HepG2 (cell line): Measurements from ENCODE around the gene PLAGL2. TPM values are rescaled to one million over a fixed set of nuclear protein-coding genes. Genes with fewer than 3 reads are reported as not detected.

Experiments
- ATAC-seq: fragments of 200-7000 bp; cut with Tn5 transposase; 3 replicates; pipeline ENCODE4 v1.9.1; 2020; ENCODE audit warnings: mild to moderate bottlenecking, moderate library complexity
- BruUV-seq: library from RNA; stranded (reverse); fragments of 400-500 nt; replicated peaks from 2 replicates; lab custom pipeline; 2021; lab: Mats Ljungman, UMichigan
- CTCF ChIA-PET: fragments of 300-600 bp; formaldehyde crosslinking; extraction: SDS; loops from one replicate; lab custom pipeline; 2021; ENCODE audit warnings: low total read pairs, inconsistent platforms, low intra/inter-chr PET ratio; lab: Yijun Ruan, JAX
- POLR2A ChIA-PET: fragments of 350-600 bp; sonication (Branson Sonifier 250); formaldehyde crosslinking; loops from one replicate; lab custom pipeline; 2020; ENCODE audit warnings: antibody characterized with exemption, inconsistent platforms; lab: Yijun Ruan, JAX
- DNase-seq: peaks from one replicate; pipeline ENCODE4 v3.0.0-alpha.2; 2015; ENCODE audit warnings: low spot score
- FAIRE-seq: peaks from 3 replicates; lab custom pipeline; 2011; peaks lifted over from hg19 to GRCh38; lab: Jason Lieb, UNC
- H2AFZ ChIP-seq: one replicate; pipeline ENCODE4 v1.6.1; 2011; ENCODE audit warnings: low read length, inconsistent platforms
- H3K27ac ChIP-seq: fragments of 300-600 bp; 3 replicates; pipeline ENCODE4 v1.8.0; 2011; ENCODE audit warnings: mixed run types, mild to moderate bottlenecking, mixed read lengths, low read length, inconsistent platforms; ENCODE audit not compliant: insufficient read depth; ENCODE audit errors: extremely low read length
- H3K27me3 ChIP-seq, 2 experiments: fragments of 200-600 bp in 1 of 2; 2 replicates in 1 of 2; 3 replicates in 1 of 2; pipeline versions ENCODE4 v1.6.0 to v1.8.0; 2011; ENCODE audit warnings: low read length in 2 of 2, mild to moderate bottlenecking in 2 of 2, moderate library complexity in 2 of 2, inconsistent platforms in 1 of 2; ENCODE audit not compliant: insufficient read depth in 2 of 2, control insufficient read depth in 1 of 2
- H3K36me3 ChIP-seq, 2 experiments: fragments of 200-600 bp in 1 of 2; replicated peaks in 1 of 2; 2 replicates in 1 of 2; 3 replicates in 1 of 2; pipeline versions ENCODE4 v1.5.1 to v1.8.0; 2011; ENCODE audit warnings: low read length in 2 of 2, inconsistent platforms in 1 of 2; ENCODE audit not compliant: insufficient read depth in 2 of 2, control insufficient read depth in 1 of 2
- H3K4me1 ChIP-seq: 2 replicates; pipeline ENCODE4 v1.5.1; 2012; ENCODE audit warnings: low read length, inconsistent platforms; ENCODE audit not compliant: insufficient read depth
- H3K4me2 ChIP-seq: 2 replicates; pipeline ENCODE4 v1.6.0; 2011; ENCODE audit warnings: low read depth, low read length, inconsistent platforms
- H3K4me3 ChIP-seq, 3 experiments: fragments of 200-600 bp in 1 of 3; sonication (generic), shearing (Covaris generic) in 1 of 3; replicated peaks in 1 of 3; 2 replicates each; pipeline ENCODE4 v1.5.1; 2011 to 2016; ENCODE audit warnings: low read length in 3 of 3, inconsistent platforms in 2 of 3, low read depth in 2 of 3, mild to moderate bottlenecking in 2 of 3, control low read depth in 1 of 3, mixed read lengths in 1 of 3; ENCODE audit not compliant: insufficient read depth in 1 of 3
- H3K79me2 ChIP-seq: one replicate; pipeline ENCODE4 v1.6.1; 2011; ENCODE audit warnings: low read length, inconsistent platforms; ENCODE audit not compliant: insufficient read depth
- H3K9ac ChIP-seq: 2 replicates; pipeline ENCODE4 v1.6.0; 2011; ENCODE audit warnings: mild to moderate bottlenecking, low read depth, low read length, inconsistent platforms; ENCODE audit not compliant: insufficient read depth
- H3K9me3 ChIP-seq: 2 replicates; pipeline ENCODE4 v1.5.1; 2012; ENCODE audit warnings: mild to moderate bottlenecking, low read length
- H4K20me1 ChIP-seq: 2 replicates; pipeline ENCODE4 v1.6.0; 2011; ENCODE audit warnings: inconsistent platforms, mild to moderate bottlenecking, low read length, moderate library complexity; ENCODE audit not compliant: insufficient read depth
- HMGA1 ChIP-seq: sonication (generic); formaldehyde crosslinking; conservative IDR thresholded peaks from 2 replicates; pipeline ENCODE4 v1.4.0; 2020; ENCODE audit warnings: missing genetic modification reagents
- IRF9 ChIP-seq: sonication (generic); formaldehyde crosslinking; IDR thresholded peaks from 2 replicates; pipeline ENCODE4 v1.8.0; 2022; ENCODE audit warnings: missing genetic modification reagents, mild to moderate bottlenecking, borderline replicate concordance
- MAFF ChIP-seq: IDR thresholded peaks from 2 replicates; pipeline ENCODE4 v1.6.1; 2011; ENCODE audit warnings: low read depth, low read length, improper control_type of control experiment
- MAFG ChIP-seq: sonication (generic); formaldehyde crosslinking; IDR thresholded peaks from 2 replicates; pipeline ENCODE4 v1.5.1; 2020; ENCODE audit warnings: mild to moderate bottlenecking, missing genetic modification reagents
- MAFK ChIP-seq, 2 experiments: IDR thresholded peaks in 1 of 2; conservative IDR thresholded peaks in 1 of 2; 2 replicates each; pipeline ENCODE4 v1.6.1; 2011; ENCODE audit warnings: improper control_type of control experiment in 2 of 2, low read length in 2 of 2
- MIXL1 ChIP-seq: IDR thresholded peaks from 2 replicates; pipeline ENCODE4 v1.6.1; 2016
- RFX5 ChIP-seq: IDR thresholded peaks from 2 replicates; pipeline ENCODE4 v1.6.1; 2011; ENCODE audit warnings: low read depth, low read length, improper control_type of control experiment
- TBP ChIP-seq: sonication (generic); formaldehyde crosslinking; IDR thresholded peaks from 2 replicates; pipeline ENCODE4 v1.5.0; 2020; ENCODE audit warnings: missing genetic modification reagents
- TFE3 ChIP-seq: IDR thresholded peaks from 2 replicates; pipeline ENCODE4 v1.6.1; 2016
- XBP1 ChIP-seq: sonication (generic); formaldehyde crosslinking; IDR thresholded peaks from 2 replicates; pipeline ENCODE4 v1.5.0; 2020; ENCODE audit warnings: missing genetic modification reagents
- ZBTB33 ChIP-seq: sonication (generic); formaldehyde crosslinking; IDR thresholded peaks from 2 replicates; pipeline ENCODE4 v1.4.0; 2020; ENCODE audit warnings: missing genetic modification reagents
- ZFP62 ChIP-seq: sonication (generic); formaldehyde crosslinking; IDR thresholded peaks from 2 replicates; pipeline ENCODE4 v1.4.0; 2020; ENCODE audit warnings: missing genetic modification reagents
- ZNF256 ChIP-seq: sonication (generic); formaldehyde crosslinking; conservative IDR thresholded peaks from 2 replicates; pipeline ENCODE4 v1.4.0; 2020; ENCODE audit warnings: missing genetic modification reagents
- ZNF430 ChIP-seq: sonication (generic); formaldehyde crosslinking; IDR thresholded peaks from 2 replicates; pipeline ENCODE4 v1.9.0; 2021; ENCODE audit warnings: mild to moderate bottlenecking, missing genetic modification reagents
- ZNF737 ChIP-seq: sonication (generic); formaldehyde crosslinking; IDR thresholded peaks from 2 replicates; pipeline ENCODE4 v1.5.0; 2020; ENCODE audit warnings: missing genetic modification reagents, mild to moderate bottlenecking, borderline replicate concordance
- WGBS: methylation state at CpG from one replicate; pipeline ENCODE4 v1.1.6; 2017; ENCODE audit warnings: low lambda C conversion rate; 5-methylcytosine and 5-hydroxymethylcytosine counted together
- in situ Hi-C: cut with HindIII; loops from 2 replicates; pipeline ENCODE4 v1.10.0; 2017; ENCODE audit warnings: low pct_unique_long_range_greater_than_20kb; ENCODE audit not compliant: extremely low pct_ligation_motif_present
- intact Hi-C: fragments of 100-400 bp; cut with micrococcal nuclease; formaldehyde crosslinking; loops from one replicate; pipeline ENCODE4 v1.10.0; 2022; ENCODE audit not compliant: unreplicated experiment
- polyA plus RNA-seq, 8 experiments: library from polyadenylated mRNA; depleted of rRNA in 3 of 8; stranded (reverse) in 7 of 8; unstranded in 1 of 8; fragments of >200 nt; fragmentation: Illumina TruSeq in 4 of 8; extraction: Trizol in 4 of 8; gene quantifications; 2 replicates each; pipeline versions ENCODE4 v1.2.1 to v1.2.3, GENCODE V29; 2011 to 2016; ENCODE audit warnings: low read depth in 4 of 8, missing spikeins in 1 of 8, mixed read lengths in 1 of 8; ENCODE audit not compliant: insufficient read depth in 1 of 8
- total RNA-seq, 5 experiments: library from RNA; depleted of rRNA; stranded (reverse); fragments of >200 nt; fragmentation: Illumina TruSeq; extraction: Trizol; gene quantifications; 2 replicates each; pipeline ENCODE4 v1.2.3, GENCODE V29; 2016; ENCODE audit warnings: low read depth in 1 of 5
- TF ChIP-seq, protein P1 (sequence below): sonication (generic); formaldehyde crosslinking; IDR thresholded peaks from 2 replicates; pipeline ENCODE4 v1.8.0; 2022; ENCODE audit warnings: mild to moderate bottlenecking, missing genetic modification reagents
- TF ChIP-seq, protein P2 (sequence below): sonication (generic); formaldehyde crosslinking; IDR thresholded peaks from 2 replicates; pipeline ENCODE4 v1.4.0; 2020; ENCODE audit warnings: mild to moderate bottlenecking, missing genetic modification reagents

PLAGL2 gene
- total and polyA plus RNA-seq, 2 of the 13 experiments (the other 11 are each of a cell fraction or from before 2014, with no cell fraction given), result 15.2 to 15.3 TPM

DNA sequence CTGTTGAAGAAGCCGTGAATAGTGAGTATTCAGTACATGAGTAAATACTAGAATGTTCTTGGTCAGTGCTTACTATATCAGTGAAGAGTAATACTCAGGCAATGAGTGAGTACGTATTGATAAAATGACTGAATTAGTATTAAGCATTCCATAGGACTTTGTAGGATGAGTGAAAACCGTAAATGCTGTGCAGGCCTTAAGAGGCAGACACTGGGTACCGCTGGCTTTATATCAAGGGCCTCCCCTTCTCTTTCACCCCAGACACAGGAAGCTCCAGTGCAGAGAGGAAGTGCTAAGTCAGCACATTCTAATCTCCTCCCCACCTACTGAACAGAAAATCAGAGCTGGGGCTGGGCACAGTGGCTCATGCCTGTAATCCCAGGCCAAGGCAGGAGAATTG lies 24.3 kb upstream of the PLAGL2 start:
- H4K20me1 ChIP-seq, result no peaks in the 10 kb centered on the region
- H3K9ac ChIP-seq, result no peak overlapping the region
- 98% methylated on average over 4 of the region's 4 CpGs for WGBS
- BruUV-seq, result no TSS peak
- no peak overlapping the region for H2AFZ ChIP-seq
- H3K27me3 ChIP-seq, result no peaks in the 10 kb centered on the region
- H3K79me2 ChIP-seq, result no peaks in the 10 kb centered on the region
- no peaks in the 10 kb centered on the region for H3K9me3 ChIP-seq
- TF ChIP-seq RFX5, result 0 out of 2 replicates have a peak, but pooled peaks have one; percentile 21
- TF ChIP-seq, protein P1, sequence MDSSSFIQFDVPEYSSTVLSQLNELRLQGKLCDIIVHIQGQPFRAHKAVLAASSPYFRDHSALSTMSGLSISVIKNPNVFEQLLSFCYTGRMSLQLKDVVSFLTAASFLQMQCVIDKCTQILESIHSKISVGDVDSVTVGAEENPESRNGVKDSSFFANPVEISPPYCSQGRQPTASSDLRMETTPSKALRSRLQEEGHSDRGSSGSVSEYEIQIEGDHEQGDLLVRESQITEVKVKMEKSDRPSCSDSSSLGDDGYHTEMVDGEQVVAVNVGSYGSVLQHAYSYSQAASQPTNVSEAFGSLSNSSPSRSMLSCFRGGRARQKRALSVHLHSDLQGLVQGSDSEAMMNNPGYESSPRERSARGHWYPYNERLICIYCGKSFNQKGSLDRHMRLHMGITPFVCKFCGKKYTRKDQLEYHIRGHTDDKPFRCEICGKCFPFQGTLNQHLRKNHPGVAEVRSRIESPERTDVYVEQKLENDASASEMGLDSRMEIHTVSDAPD (CRISPR knock-in tag), result no peak
- TF ChIP-seq ZNF430 (CRISPR knock-in tag), result no peak
- no peak for TF ChIP-seq ZNF737 (CRISPR knock-in tag)
- no peak for TF ChIP-seq MIXL1 (CRISPR knock-in tag)
- TF ChIP-seq TFE3, result no peak
- TF ChIP-seq HMGA1 (CRISPR knock-in tag), result no peak
- TF ChIP-seq MAFF, result peak; percentile 99
- TF ChIP-seq, protein P2, sequence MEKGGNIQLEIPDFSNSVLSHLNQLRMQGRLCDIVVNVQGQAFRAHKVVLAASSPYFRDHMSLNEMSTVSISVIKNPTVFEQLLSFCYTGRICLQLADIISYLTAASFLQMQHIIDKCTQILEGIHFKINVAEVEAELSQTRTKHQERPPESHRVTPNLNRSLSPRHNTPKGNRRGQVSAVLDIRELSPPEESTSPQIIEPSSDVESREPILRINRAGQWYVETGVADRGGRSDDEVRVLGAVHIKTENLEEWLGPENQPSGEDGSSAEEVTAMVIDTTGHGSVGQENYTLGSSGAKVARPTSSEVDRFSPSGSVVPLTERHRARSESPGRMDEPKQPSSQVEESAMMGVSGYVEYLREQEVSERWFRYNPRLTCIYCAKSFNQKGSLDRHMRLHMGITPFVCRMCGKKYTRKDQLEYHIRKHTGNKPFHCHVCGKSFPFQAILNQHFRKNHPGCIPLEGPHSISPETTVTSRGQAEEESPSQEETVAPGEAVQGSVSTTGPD, result no peak
- peak; percentile 99 to 100 for TF ChIP-seq MAFK (conservative IDR thresholded peaks at IDR 0.05 in 1 of 2, IDR thresholded peaks at IDR 0.05 in 1 of 2; ENCODE audit: low read length in 2 of 2)
- TF ChIP-seq TBP, result no peak
- TF ChIP-seq XBP1 (CRISPR knock-in tag), result no peak
- no peak for TF ChIP-seq IRF9 (CRISPR knock-in tag)
- peak; percentile 70; the same call in 1 of the 2 replicates for TF ChIP-seq MAFG (CRISPR knock-in tag)
- no peak for TF ChIP-seq ZFP62 (CRISPR knock-in tag)
- TF ChIP-seq ZBTB33 (CRISPR knock-in tag), result no peak
- TF ChIP-seq ZNF256, result no peak
- DNase-seq (no peak), FAIRE-seq (no peak), ATAC-seq (no peak)
- peaks cover 26% of the 10 kb centered on the region for H3K4me1 ChIP-seq
- no peak overlapping the region for H3K4me2 ChIP-seq
- intact Hi-C loops (no loop called here), in situ Hi-C loops (no loop called here)
- ChIA-PET POLR2A (no interaction called here), CTCF (no interaction called here)
- peaks cover 32 to 76% of the 10 kb centered on the region in 2 experiments for H3K36me3 ChIP-seq
- H3K27ac ChIP-seq, result no peak overlapping the region
- no peak overlapping the region for H3K4me3 ChIP-seq
